NT2/D1 (cell line): ENCODE measurements around the gene SNN.

Experiments
- DNase-seq: peaks from one replicate; pipeline ENCODE4 v3.0.0-alpha.2; 2011; ENCODE audit warnings: low read depth, low spot score
- H3K27me3 ChIP-seq: 2 replicates; pipeline ENCODE4 v1.6.0; 2011; ENCODE audit warnings: mild to moderate bottlenecking; ENCODE audit not compliant: insufficient read length, insufficient read depth
- H3K36me3 ChIP-seq: 2 replicates; pipeline ENCODE4 v1.6.1; 2011; ENCODE audit warnings: mild to moderate bottlenecking, low read length, mixed read lengths; ENCODE audit not compliant: insufficient read depth, insufficient read length
- H3K4me1 ChIP-seq: 2 replicates; pipeline ENCODE4 v1.5.1; 2011; ENCODE audit not compliant: insufficient read depth, insufficient read length
- H3K4me3 ChIP-seq: 2 replicates; pipeline ENCODE4 v1.5.1; 2011; ENCODE audit warnings: low read depth; ENCODE audit not compliant: insufficient read length
- H3K9ac ChIP-seq: 2 replicates; pipeline ENCODE4 v1.6.0; 2011; ENCODE audit warnings: low read depth; ENCODE audit not compliant: insufficient read length
- H3K9me3 ChIP-seq: 2 replicates; pipeline ENCODE4 v1.5.1; 2011; ENCODE audit warnings: mild to moderate bottlenecking, low read length; ENCODE audit not compliant: insufficient read depth
- SUZ12 ChIP-seq: IDR thresholded peaks from 2 replicates; pipeline ENCODE4 v1.6.1; 2011; ENCODE audit not compliant: insufficient read length, insufficient read depth; ENCODE audit errors: extremely low read depth
- YY1 ChIP-seq: IDR thresholded peaks from 2 replicates; pipeline ENCODE4 v1.6.1; 2011; ENCODE audit not compliant: insufficient read length, insufficient read depth
- ZNF274 ChIP-seq: IDR thresholded peaks from 2 replicates; pipeline ENCODE4 v1.6.1; 2011; ENCODE audit warnings: mild to moderate bottlenecking, low read depth, low read length

The SNN gene

DNA sequence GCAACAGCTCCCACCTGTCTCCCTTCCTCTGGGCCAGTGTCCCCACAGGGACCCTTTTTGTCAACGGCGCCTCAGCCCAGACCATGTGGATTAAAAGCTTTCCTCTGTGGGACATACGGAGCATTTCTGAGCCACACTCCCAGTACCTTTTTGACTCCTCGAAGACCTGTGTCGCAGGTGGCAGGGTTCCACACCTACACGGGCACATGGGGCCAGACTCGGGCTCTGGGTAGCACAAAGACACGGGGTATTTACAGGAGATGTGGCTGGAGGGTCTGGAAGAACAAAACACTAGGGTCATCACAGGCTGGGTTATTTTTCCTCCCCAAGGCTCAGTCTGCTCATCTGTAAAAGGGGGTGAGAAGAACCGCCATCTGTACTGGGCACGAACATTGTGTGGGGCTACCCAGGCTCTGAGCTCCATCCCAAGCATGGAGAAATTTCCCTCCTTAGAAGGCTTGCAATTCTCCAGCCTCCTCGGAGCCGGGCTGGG lies 32.5 kb upstream of the SNN start:
- no peak for DNase-seq
- Histone ChIP-seq H3K9ac (peak overlapping the region; percentile 44), H3K4me3 (no peak overlapping the region), H3K4me1 (peaks cover 27% of the 10 kb centered on the region), H3K27me3 (no peaks in the 10 kb centered on the region), H3K9me3 (no peaks in the 10 kb centered on the region), H3K36me3 (no peaks in the 10 kb centered on the region)
- TF ChIP-seq YY1, result no peak
- TF ChIP-seq ZNF274, result no peak
- TF ChIP-seq SUZ12, result no peak

DNA sequence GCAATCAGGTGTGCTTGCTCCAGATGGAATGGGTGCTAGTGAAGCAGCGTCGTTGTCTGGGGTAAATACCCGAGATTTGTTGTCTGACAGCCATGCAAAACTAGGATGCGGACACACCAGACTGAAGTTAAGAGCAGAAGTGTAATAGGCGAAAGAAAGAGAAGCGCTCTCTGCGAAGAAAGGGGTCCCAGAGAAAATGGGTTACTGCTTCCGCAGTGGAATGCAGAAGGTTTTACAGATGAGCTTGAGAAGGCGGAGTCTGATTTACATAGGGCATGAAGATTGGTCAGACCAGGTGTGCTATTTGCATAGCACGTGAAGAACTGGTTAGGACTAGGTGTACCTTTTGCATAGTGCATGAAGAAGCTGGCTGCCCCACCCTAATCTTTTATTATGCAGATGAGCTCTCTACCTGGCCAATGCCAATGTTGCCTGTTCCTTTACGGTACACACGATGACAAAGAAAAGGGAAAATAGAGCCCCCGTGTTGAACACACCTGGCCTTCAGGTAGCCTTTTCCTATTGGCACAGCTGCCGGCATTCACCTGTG lies 32.0 kb upstream of the SNN start:
- Histone ChIP-seq H3K9me3 (no peaks in the 10 kb centered on the region), H3K9ac (no peak overlapping the region), H3K4me3 (no peak overlapping the region), H3K36me3 (no peaks in the 10 kb centered on the region), H3K27me3 (no peaks in the 10 kb centered on the region), H3K4me1 (peaks cover 29% of the 10 kb centered on the region)
- TF ChIP-seq YY1, result no peak
- no peak for TF ChIP-seq ZNF274
- no peak for TF ChIP-seq SUZ12
- DNase-seq, result peak; percentile 63

GRCh38 chr16:11637320-11637719 lies 30.9 kb upstream of the SNN start:
- H3K4me1 ChIP-seq, result peaks cover 26% of the 10 kb centered on the region
- H3K27me3 ChIP-seq, result no peaks in the 10 kb centered on the region
- no peak overlapping the region for H3K4me3 ChIP-seq
- DNase-seq, result no peak
- no peaks in the 10 kb centered on the region for H3K9me3 ChIP-seq
- H3K9ac ChIP-seq, result no peak overlapping the region
- TF ChIP-seq YY1 (no peak), ZNF274 (no peak), SUZ12 (no peak)
- H3K36me3 ChIP-seq, result no peaks in the 10 kb centered on the region

GRCh38 chr16:11638140-11638539 lies 30.1 kb upstream of the SNN start:
- Histone ChIP-seq H3K9me3 (no peaks in the 10 kb centered on the region), H3K4me3 (no peak overlapping the region), H3K9ac (no peak overlapping the region), H3K4me1 (peaks cover 20% of the 10 kb centered on the region), H3K27me3 (no peaks in the 10 kb centered on the region), H3K36me3 (no peaks in the 10 kb centered on the region)
- DNase-seq, result no peak
- TF ChIP-seq YY1, result no peak
- no peak for TF ChIP-seq SUZ12
- no peak for TF ChIP-seq ZNF274

DNA sequence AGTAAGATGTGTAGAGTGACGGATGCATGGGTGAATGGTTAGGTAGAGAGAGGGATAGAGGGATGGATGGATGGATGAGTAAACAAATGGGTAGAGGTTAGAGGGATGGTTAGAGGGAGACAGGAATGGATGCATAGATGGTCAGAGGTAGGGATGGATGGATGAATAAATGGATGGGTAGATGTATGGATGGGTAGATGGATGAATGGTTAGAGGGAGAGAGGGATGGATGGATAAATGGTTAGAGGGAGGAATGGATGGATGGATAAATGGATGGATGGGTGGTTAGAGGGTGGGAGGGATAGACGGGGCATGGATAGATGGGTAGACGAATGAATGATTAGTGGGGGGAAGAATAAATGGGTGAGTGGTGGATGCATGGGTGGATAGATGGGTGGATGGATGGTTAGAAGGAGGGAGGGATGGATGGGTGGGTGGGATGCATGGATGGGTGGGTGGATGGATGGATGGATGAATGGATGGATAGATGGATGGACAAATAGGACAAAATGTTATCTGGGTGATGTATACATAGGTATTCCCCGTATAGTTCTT lies 29.2 kb upstream of the SNN start:
- H3K4me1 ChIP-seq, result peaks cover 22% of the 10 kb centered on the region
- H3K27me3 ChIP-seq, result no peaks in the 10 kb centered on the region
- no peaks in the 10 kb centered on the region for H3K36me3 ChIP-seq
- TF ChIP-seq ZNF274 (no peak), SUZ12 (no peak), YY1 (no peak)
- no peak overlapping the region for H3K4me3 ChIP-seq
- no peaks in the 10 kb centered on the region for H3K9me3 ChIP-seq
- no peak overlapping the region for H3K9ac ChIP-seq
- DNase-seq, result no peak

GRCh38 chr16:11639925-11640899 lies 28.0 kb upstream of the SNN start:
- no peak overlapping the region for H3K4me3 ChIP-seq
- TF ChIP-seq SUZ12 (no peak), YY1 (no peak), ZNF274 (no peak)
- no peaks in the 10 kb centered on the region for H3K36me3 ChIP-seq
- H3K27me3 ChIP-seq, result no peaks in the 10 kb centered on the region
- H3K9ac ChIP-seq, result peak overlapping the region; percentile 32
- peaks cover 20% of the 10 kb centered on the region for H3K4me1 ChIP-seq
- peak; percentile 71 for DNase-seq
- H3K9me3 ChIP-seq, result no peaks in the 10 kb centered on the region
